Measurements from ENCODE around the gene OPCML.
A peak's percentile ranks its signal among the peaks of the same experiment; 100 is the strongest.

OPCML gene

DNA sequence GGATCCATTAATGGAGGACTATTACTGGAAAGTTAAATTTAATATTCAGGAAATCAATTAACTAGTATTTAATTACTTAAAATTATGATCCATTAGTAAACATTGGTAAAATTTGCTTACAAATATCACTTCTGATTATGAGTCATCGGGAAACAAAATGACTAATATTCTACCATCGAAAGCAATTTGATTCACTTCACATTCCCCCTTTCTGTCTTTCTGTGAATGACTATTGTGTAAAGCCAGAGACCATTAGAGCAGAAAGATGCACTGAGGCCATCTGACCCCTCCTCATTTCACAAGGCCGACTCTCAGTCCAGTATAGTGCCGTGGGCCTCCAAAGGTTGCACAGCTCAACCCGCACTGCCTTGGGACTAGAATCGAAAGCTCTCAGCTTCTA is 619.0 kb downstream of the OPCML start:
- DNase-seq, result no peak

DNA sequence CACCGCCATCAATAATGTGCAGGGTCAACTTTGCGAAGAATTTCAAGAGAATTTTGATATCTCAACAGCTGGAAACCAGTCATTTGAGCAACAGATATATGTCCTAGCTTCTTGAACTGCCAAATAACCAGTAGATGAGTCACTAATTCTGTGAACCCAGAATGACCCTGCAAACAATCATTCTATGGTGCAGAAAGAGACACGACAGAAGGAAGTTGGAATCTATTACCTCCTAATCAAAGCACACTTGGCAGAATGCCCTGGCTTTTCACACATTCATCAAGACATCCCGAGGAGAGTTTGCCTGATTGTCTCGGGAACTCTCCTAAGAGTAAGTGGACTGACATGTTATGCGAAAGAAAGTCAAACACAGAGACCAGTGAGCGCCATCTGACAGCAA is 621.1 kb downstream of the OPCML start:
- DNase-seq, result no peak

DNA sequence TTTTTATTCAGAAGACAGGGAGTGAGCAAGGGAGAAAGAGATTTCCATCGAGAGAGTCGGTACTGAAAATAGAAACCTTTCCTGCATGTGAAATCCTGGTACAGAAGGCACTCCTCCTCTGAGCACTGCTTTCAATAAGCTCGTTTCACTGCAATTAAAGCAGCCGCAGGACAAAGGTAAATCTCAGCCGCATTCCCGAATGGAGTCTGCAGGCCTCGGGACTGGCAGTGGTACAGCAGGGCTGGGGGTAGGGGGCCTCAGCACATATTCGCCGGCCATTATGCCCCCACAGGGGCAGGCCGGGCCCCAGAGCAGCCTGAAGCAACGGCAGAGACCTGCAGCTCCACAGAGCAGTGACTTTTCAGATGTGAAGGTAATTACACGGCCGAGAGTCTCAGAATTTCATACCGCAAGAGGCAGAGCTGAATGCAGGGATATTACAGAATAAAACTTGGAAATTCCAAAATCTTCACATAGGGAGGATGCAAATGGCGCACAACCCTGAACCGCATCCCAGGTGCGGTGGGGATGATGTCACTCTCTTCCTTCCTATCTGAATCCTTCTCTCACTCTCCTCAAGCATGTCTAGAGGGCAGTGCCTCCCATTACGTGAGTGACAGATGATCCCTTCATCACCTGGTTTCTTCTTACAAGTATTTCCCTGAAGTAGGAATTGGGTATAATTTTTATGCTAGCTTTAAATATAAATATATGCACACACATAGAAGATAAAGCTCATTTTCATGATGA is 622.1 kb downstream of the OPCML start:
- DNase-seq, result no peak

DNA sequence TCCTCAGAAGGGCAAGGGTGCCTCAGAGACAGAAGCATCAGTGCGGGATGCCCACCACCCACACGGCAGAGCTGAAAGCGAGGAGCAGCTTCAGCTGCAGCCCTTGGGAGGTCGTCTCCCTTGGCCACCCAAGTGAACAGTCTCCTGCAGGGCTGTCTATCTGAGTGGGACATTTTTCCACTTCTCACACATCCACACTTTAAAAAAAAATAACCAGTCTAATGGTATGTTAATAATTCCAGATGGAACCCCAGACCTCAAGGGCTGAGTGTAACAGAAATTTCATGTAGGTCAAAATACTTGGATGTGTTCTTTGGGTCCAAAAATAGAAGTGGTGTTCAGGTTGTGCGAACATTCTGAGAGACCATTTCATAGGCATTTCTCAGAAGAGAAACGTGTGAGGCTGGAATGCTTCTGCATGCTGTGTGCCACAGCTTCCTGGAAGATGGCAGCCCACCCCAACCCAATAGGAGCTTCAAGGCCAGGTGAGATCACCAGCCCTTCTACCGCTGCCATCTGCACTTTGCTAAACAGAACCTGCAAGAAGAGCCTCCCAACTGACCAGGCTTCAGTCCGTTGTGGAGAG is 623.2 kb downstream of the OPCML start:
- no peak for DNase-seq

DNA sequence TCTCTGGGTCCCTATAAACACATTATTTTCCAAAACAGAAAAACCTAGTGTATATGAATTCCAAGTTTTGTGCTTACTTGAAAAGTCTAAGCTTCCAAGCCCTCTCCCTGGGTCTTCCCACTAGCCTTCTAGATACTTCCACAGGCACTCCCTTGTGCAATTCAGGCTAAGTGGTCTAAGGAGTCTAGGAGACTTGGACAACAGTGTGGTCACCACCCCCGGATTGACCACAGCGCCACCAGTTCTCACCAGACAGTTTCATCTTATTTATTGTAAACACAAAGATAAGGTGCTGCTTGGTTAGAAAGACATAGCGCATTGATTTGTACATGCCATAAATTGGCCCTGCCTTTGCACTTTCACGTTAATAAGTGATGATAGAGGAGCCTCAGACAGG is 623.9 kb downstream of the OPCML start:
- DNase-seq, result no peak

DNA sequence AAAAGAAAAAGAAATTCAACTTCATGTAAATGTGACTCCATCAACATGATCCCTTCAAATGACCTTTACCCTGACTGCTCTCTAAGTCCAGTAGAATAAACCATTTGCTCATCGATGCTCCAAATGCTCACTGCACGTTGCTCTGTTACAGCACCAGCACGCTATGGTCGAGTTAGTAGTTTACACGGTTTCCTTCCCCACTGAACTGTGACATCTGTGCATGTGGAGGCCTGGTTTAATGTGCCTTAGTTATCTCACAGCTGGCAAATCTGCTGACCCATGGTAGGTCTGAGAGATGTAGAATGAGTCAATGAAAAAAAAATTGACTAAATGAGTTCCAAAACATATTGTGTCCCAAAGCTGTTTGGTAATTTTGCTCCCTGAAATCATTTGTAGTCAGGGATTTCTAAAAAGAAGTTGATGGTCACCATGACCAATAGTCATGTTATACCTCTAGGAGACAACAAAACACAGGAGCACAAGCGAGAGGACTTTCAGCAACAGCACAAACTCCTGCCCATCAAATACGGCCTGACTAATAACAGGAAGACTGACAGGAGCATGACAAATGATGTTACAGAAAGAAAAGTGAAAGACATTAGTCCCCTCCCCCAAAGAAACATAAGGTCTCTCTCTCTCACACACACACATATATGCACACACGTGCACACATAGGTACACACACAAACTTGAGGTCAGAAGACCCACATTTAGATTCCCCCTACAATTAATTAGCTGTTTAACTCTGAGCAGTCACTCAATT is 624.5 kb downstream of the OPCML start:
- DNase-seq, result no peak

DNA sequence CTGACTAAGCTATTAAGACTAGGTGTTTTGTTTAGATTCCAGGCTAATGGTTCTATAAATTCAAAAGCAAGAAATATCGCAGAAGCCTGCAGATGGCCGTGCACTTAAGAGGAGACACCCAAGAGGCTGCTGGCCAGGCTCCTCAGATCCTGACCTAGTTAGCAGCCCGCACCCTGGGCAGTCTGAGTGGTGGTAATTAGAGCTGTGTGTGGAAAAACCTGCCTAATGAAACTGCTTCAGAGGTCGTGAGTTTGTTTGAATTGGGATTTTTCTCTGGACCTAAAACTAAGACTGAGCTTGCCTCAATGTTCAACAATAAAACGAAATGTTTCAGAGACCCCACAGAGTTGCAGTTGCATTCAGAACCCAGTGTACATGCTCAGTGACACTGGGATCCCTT is 627.7 kb downstream of the OPCML start:
- DNase-seq, result peak; percentile 66

DNA sequence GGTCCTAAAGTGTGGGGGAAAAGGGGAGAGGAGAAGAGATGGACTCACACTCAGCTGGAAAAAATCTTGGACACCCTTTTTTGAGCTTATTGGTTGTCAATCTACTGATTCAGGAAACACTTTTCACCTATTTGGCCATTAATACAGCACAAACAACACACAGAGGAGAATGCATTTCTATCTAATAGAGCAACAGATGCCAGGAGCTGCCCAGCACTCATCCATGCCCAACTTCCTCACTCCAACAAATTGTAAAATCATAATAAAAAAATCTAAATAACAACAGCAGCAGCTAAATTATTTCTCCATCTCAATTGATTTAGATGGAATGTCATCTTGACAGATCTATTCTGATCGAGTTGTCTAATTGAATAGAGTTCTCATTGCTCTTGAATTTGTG is 628.2 kb downstream of the OPCML start:
- no peak for DNase-seq

DNA sequence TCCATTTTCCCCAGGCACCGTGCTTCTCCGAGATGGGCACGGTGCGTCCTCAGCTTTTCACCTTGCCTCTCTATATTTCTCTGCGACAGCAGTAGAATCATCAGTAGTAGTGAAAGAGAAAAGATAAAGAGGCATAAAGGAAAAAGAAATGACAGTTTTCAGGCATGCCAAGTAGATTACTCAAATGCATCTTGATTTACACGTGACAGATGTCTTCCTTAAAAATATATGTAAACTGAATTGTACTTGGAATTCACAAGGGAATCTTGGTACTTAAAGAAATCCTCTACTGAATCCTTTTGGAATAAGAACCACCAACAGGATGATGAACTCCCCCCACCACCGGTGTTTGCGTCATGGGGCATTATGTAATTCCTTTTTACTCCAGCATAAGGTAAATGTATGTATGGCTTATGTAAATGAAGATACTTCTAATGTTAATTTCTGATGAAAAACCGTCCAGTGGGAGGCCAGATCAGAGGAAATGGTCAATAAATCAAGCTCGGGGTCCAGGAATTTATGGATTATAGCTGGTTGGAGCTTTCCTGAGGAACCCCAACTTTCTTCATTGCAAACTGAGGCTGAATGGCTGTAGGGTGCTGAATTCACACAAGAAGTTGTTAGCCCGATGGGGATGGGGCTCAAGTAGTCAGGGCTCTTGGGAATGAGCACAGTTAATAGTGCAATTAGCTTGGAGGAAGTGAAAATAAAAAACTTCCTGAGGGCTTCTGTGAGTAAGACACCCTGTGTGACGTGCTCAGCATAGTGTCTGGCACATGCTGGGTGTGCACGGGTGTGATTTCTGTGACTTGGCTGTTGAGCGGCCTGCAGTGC is 630.4 kb downstream of the OPCML start:
- no peak for DNase-seq

DNA sequence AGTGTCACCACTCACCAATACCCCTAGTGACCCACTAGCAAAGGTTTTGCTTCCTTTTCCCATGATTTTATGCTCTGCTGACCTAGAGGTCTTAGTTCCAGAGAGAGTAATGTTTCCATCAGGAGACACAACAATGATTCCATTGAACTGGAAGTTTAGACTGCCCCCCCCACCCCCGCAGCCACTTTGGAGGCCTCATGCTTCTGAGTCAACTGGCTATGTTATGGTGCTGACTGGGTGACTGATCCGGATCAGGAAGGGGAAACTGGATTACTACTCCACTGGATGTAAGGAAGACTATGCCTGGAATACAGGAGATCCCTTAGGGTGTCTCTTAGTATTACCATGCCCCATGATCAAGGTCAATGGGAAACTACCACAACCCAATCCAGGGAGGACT is 633.6 kb downstream of the OPCML start:
- no peak for DNase-seq

DNA sequence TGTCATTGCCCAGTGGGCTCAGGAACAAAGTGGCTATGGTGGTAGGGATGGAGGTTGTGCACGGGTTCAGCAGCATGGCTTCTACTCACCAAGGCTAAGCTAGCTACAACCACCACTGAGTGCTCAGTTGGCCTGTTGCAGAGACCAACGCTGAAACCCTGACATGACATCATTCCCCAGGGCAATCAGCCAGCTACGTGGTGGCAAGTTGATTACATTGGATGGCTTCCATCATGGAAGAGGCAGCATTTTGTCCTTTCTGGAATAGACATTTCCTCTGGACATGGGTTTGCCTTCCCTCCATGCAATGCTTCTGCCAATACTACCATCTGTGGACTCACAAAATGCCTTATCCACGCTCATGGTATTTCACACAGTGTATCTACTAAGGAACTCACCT is 634.3 kb downstream of the OPCML start:
- DNase-seq, result peak; percentile 69

DNA sequence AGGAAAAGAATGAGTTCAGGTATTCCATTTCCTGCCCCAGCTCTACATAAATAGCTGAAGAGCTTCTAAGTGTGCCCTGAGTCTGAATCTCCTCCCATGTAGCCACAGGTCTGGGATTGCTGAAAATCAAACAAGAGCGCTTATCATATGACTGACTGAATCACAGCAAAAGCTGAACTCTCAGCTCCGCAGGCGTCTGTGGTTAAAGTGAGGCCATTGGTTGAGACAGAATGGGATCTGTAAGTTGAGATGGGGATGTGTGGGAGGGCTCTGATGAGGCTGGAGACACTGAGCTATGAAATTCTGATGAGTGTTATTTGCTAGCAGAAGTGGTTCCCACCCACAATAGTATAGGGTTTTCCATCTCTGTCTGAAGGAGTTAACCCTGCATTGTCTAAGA is 637.0 kb downstream of the OPCML start:
- DNase-seq, result no peak

DNA sequence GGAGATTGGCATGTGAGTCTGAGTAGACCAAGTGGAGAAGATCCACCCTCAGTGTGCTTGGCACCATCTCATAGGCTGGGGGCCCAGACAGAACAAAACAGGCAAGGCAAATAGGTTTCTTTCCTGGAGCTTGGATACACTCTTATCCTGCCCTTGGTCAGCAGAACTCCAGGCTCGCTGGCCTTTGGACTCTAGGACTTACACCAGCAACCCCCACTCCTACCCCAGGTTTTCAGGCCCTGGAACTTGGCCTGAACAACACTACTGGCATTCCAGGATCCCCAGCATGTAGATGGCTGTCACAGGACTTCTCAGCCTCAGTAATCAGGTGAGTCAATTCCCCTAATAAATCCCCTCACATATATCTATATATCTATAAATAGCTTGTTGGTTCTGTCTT is 637.7 kb downstream of the OPCML start:
- no peak for DNase-seq

DNA sequence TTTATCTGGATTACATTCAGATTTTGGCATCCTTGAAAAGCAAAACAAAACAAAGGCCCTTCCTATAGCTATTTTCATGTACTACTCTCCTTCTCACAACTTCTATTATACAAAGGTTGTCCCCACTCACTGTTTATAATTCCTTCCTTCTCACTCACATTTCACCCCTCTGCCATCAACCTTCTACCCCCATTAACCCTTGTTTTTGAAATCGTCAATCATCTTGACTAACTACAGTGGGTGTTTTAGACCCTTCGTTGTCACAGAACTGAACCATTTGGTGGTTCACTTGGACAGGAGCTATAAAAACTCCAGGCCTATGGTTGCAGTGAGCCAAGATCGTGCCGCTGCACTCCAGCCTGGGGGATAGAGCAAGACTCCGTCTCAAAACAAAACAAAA is 639.4 kb downstream of the OPCML start:
- no peak for DNase-seq

DNA sequence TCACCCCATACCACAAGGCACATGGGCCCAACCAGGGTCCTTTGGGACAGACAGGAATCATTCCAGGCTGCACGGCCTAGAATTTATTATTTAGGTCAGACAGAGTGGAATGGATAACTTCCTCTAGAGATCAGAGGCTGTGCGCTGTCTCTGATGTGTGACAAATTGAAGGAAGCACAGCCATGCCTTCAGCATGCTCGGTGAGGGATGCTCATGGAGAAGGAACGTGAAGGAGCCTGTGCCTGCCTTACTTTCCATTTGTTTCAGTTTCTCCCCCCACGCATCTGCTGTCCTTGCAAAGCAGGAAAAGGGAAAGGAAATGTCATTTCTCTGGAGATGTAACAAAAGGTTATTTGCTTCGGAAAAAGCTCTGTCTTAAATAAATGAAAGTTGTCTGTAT is 644.1 kb downstream of the OPCML start:
- DNase-seq, result no peak

DNA sequence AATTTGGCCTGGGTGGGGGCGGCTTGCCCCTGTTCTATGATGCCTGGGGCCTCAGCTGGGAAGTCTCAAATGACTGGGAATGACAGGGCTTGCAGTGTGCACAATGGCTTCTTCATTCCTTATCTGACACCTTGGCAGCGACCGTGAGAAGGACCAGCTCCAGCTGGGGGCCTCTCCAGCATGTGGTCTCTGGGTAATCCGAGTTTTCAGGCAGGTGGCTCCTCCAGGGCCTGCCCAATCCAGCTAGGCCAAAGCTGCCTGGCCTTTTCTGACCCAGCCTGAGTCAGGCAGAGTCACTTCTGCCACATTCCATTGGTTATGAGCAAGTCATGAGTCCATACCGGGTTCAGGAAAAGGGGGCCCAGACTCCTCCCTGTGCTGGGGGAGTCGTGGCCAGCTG is 646.0 kb downstream of the OPCML start:
- DNase-seq, result no peak

DNA sequence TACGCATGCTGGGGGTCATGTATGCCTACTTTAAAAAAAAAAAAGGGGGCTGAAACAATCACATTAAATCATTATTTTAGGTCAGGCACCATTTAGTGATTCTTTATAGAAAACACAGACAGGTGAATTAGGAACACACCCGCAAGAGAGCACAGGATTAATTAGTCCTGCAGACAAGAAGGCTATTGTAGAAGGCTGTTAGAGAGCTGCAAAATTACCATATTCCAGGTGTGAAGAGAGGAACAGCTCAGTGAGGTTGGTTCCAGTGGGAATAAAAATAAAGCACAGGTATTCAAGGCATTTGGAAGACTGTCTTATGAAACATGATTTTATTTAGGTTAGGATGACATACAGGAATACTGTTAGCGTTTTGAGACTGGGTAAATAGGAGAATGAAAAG is 649.1 kb downstream of the OPCML start:
- DNase-seq, result no peak

DNA sequence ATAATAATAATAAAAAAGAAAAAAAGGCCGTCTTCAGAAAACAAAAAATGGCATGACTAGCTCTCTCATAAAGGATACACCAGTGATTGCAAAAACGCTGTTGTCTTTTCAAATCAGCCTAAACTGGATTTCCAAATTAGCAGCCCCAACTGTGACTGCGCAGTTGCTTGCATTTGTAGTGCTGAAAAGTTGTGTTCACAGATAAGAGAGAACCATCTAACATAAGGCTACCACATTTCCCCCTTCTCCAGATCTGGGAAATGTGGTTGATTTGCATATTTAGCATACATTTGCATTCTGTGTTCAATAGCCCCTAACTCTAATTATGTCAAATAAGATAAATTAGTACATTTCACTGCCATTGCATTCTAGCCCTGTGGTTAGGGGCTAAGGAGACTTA is 650.7 kb downstream of the OPCML start:
- DNase-seq, result no peak

DNA sequence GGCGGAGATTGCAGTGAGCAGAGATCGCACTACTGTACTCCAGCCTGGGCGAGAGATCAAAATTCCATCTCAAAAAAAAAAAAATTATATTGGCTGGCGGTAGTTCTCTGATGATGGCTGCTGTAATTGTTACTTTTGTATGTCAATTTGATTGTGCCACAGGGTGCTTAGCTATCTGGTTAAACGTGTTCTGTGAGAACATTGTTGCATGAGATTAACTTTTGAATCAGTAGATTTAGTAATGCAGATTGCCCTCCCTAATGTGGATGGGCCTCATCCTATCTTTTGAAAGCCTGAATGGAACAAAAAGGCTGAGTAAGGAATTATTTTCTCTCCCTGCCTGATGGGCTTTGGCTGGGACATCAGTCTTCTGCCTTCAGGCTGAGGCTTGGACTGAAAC is 654.2 kb downstream of the OPCML start:
- DNase-seq, result no peak

DNA sequence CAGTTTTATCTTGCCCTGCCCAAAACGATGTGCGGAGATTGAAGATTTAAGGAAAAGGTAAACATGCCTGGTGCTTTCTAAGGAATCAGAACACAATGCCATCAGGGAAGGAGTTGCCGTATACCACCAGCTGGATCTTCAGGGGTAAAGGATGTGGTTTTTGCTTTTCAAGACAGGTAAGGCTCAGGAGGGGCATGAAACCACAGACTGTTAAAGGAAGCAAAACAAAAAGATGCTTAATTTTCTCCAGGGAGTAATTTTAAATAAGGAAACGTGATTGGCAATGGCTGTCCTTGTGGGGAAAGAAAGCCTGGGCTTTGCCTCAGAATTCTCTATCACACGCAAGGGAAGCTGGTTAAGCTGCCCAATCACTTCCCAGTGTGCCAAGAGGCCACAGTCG is 655.6 kb downstream of the OPCML start:
- DNase-seq, result no peak

DNA sequence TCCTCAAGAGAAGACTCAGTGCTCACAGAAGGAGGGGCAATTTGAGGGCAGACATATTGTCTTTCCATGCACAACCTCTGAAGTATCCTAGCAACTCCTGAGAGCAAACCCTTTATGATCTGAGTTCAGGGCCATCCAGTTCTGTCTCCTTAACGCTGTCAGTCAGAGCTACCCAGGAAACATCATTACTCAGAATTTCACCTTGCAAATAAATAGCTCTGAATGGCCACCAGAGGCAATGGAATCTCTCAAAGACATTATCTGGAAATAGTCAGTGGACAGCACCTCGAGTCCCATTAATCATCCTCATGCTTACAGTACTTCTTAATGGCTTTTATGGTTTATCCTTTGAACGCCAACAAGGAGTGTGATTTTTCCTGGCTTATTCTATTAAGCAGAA is 656.1 kb downstream of the OPCML start:
- no peak for DNase-seq

DNA sequence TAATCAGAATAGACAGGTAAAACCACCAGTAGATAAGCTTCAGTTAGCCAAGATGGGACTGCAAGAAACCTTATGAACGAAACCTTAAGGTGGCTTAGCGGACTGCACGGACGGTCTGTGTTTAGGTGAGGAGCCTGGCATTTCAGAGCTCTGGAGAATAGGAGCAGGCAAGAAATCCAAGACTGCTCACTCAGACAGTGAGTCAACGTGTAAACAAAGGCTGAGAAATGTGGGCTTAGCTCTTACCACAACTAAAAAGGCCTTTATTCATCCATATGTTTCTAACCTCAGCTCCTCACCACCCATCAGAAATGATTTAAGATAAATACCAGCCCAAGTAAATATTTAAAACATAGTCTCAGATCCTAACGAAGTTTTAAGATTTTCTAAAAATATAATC is 657.7 kb downstream of the OPCML start:
- no peak for DNase-seq

DNA sequence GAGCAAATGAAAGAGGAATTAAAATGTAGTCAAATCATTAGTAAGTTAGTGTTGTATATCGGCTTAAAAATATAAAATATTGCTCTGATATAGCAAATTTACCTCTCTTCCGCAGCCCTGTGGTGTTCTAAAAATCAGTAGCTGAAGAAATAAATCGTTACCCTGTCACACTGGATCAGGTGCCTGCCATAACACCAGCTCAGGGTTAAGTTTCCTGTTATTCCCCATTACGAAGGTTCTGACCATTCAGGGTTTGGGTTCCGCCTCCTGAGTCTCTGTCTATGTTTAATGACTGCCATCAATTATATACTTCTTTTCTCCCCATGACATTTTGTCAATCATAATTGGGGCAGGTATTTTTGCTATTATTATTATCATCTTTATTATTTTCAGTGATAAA is 658.5 kb downstream of the OPCML start:
- no peak for DNase-seq

DNA sequence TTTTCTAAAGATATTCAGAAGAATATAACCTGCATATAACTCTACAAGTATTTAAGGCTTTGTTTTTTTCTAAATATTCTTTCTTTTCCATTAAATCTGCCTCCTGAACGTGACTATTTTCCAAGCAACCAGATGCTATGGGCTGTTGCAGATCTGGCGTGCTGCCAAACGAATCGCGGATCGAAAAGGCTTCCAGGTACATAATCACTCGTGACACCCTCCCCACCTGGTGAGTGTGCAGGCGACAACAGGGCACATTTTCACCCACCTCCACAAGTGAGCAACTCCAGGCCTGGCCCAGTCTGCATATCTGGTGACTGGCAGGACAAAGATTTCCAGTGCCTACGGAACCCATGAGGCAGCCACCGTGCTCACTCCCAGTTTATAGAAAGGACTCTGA is 660.1 kb downstream of the OPCML start:
- DNase-seq, result no peak
